Measurements from ENCODE around the gene CAPSL.

CAPSL gene

GRCh38 chr5:35903631-35904203 lies 34.7 kb downstream of the CAPSL start:
- Histone ChIP-seq H3K27ac (ENCODE audit: low read depth, low read length) (no peak overlapping the region), H3K79me1 (ENCODE audit: low read length) (no peaks in the 10 kb centered on the region), H3K18ac (ENCODE audit: low read length) (no peak overlapping the region), H2AK5ac (ENCODE audit: low read length) (no peak overlapping the region), H4K8ac (ENCODE audit: low read depth, low read length) (no peak overlapping the region), H3K36me3 (ENCODE audit: control insufficient read depth, insufficient read depth, low read length) (no peaks in the 10 kb centered on the region), H3K4me1 (ENCODE audit: control insufficient read depth, low read depth, low read length) (peaks cover 2% of the 10 kb centered on the region), H2BK15ac (replicated peaks; ENCODE audit: low read depth) (no peak overlapping the region), H2BK5ac (ENCODE audit: low read length) (no peak overlapping the region), H3K56ac (ENCODE audit: low read length) (no peak overlapping the region), H3K27me3 (ENCODE audit: insufficient read depth, low read length, poor library complexity) (no peaks in the 10 kb centered on the region), H4K5ac (ENCODE audit: low read length) (no peak overlapping the region), H3K79me2 (ENCODE audit: control insufficient read depth, insufficient read depth, low read length) (no peaks in the 10 kb centered on the region), H3K4me2 (ENCODE audit: low read length) (no peak overlapping the region), H2BK120ac (ENCODE audit: low read depth, low read length) (no peak overlapping the region), H3K9ac (ENCODE audit: low read length) (no peak overlapping the region), H3K4me3 (ENCODE audit: low read length) (no peak overlapping the region), H3K4ac (ENCODE audit: low read depth, low read length) (no peak overlapping the region), H3K23ac (ENCODE audit: low read length) (no peak overlapping the region)
- no peak for DNase-seq
- no CpG with 5 or more reads among the region's 6 CpGs for WGBS (ENCODE audit: extremely low coverage, insufficient coverage, low lambda C conversion rate)

GRCh38 chr5:35902046-35902672 lies 36.3 kb downstream of the CAPSL start:
- no peaks in the 10 kb centered on the region for H3K27me3 ChIP-seq (ENCODE audit: insufficient read depth, low read length, poor library complexity)
- H2BK120ac ChIP-seq (ENCODE audit: low read depth, low read length) = no peak overlapping the region
- H4K8ac ChIP-seq (ENCODE audit: low read depth, low read length) = no peak overlapping the region
- H3K23ac ChIP-seq (ENCODE audit: low read length) = no peak overlapping the region
- no peaks in the 10 kb centered on the region for H3K79me2 ChIP-seq (ENCODE audit: control insufficient read depth, insufficient read depth, low read length)
- no peaks in the 10 kb centered on the region for H3K36me3 ChIP-seq (ENCODE audit: control insufficient read depth, insufficient read depth, low read length)
- H3K27ac ChIP-seq (ENCODE audit: low read depth, low read length) = no peak overlapping the region
- no peak overlapping the region for H3K56ac ChIP-seq (ENCODE audit: low read length)
- DNase-seq = no peak
- no CpG with 5 or more reads among the region's 2 CpGs for WGBS (ENCODE audit: extremely low coverage, insufficient coverage, low lambda C conversion rate)
- no peak overlapping the region for H3K4me3 ChIP-seq (ENCODE audit: low read length)
- H4K5ac ChIP-seq (ENCODE audit: low read length) = no peak overlapping the region
- no peak overlapping the region for H2BK15ac ChIP-seq (replicated peaks; ENCODE audit: low read depth)
- no peaks in the 10 kb centered on the region for H3K79me1 ChIP-seq (ENCODE audit: low read length)
- H3K4me2 ChIP-seq (ENCODE audit: low read length) = no peak overlapping the region
- H3K4me1 ChIP-seq (ENCODE audit: control insufficient read depth, low read depth, low read length) = no peaks in the 10 kb centered on the region
- no peak overlapping the region for H2AK5ac ChIP-seq (ENCODE audit: low read length)
- H3K18ac ChIP-seq (ENCODE audit: low read length) = no peak overlapping the region
- H3K9ac ChIP-seq (ENCODE audit: low read length) = no peak overlapping the region
- no peak overlapping the region for H3K4ac ChIP-seq (ENCODE audit: low read depth, low read length)
- no peak overlapping the region for H2BK5ac ChIP-seq (ENCODE audit: low read length)

GRCh38 chr5:35900972-35901695 lies 37.3 kb downstream of the CAPSL start:
- H3K23ac ChIP-seq (ENCODE audit: low read length) = no peak overlapping the region
- H2BK120ac ChIP-seq (ENCODE audit: low read depth, low read length) = no peak overlapping the region
- no peak overlapping the region for H3K4ac ChIP-seq (ENCODE audit: low read depth, low read length)
- H3K79me1 ChIP-seq (ENCODE audit: low read length) = no peaks in the 10 kb centered on the region
- H3K27ac ChIP-seq (ENCODE audit: low read depth, low read length) = no peak overlapping the region
- no peak overlapping the region for H3K9ac ChIP-seq (ENCODE audit: low read length)
- H3K79me2 ChIP-seq (ENCODE audit: control insufficient read depth, insufficient read depth, low read length) = no peaks in the 10 kb centered on the region
- H3K18ac ChIP-seq (ENCODE audit: low read length) = no peak overlapping the region
- H2AK5ac ChIP-seq (ENCODE audit: low read length) = no peak overlapping the region
- WGBS (ENCODE audit: extremely low coverage, insufficient coverage, low lambda C conversion rate) = no CpG with 5 or more reads among the region's 3 CpGs
- H3K27me3 ChIP-seq (ENCODE audit: insufficient read depth, low read length, poor library complexity) = no peaks in the 10 kb centered on the region
- DNase-seq = no peak
- no peaks in the 10 kb centered on the region for H3K4me1 ChIP-seq (ENCODE audit: control insufficient read depth, low read depth, low read length)
- H3K56ac ChIP-seq (ENCODE audit: low read length) = no peak overlapping the region
- H4K8ac ChIP-seq (ENCODE audit: low read depth, low read length) = no peak overlapping the region
- no peak overlapping the region for H4K5ac ChIP-seq (ENCODE audit: low read length)
- no peaks in the 10 kb centered on the region for H3K36me3 ChIP-seq (ENCODE audit: control insufficient read depth, insufficient read depth, low read length)
- H2BK15ac ChIP-seq (replicated peaks; ENCODE audit: low read depth) = no peak overlapping the region
- H2BK5ac ChIP-seq (ENCODE audit: low read length) = no peak overlapping the region
- H3K4me2 ChIP-seq (ENCODE audit: low read length) = no peak overlapping the region
- no peak overlapping the region for H3K4me3 ChIP-seq (ENCODE audit: low read length)

- H4K8ac ChIP-seq (ENCODE audit: low read depth, low read length) = no peak overlapping the region
- H3K4ac ChIP-seq (ENCODE audit: low read depth, low read length) = no peak overlapping the region
- H3K79me1 ChIP-seq (ENCODE audit: low read length) = no peaks in the 10 kb centered on the region
- no peak overlapping the region for H3K18ac ChIP-seq (ENCODE audit: low read length)
- H3K56ac ChIP-seq (ENCODE audit: low read length) = no peak overlapping the region
- H2BK5ac ChIP-seq (ENCODE audit: low read length) = no peak overlapping the region
- H3K27me3 ChIP-seq (ENCODE audit: insufficient read depth, low read length, poor library complexity) = no peaks in the 10 kb centered on the region
- H3K9ac ChIP-seq (ENCODE audit: low read length) = no peak overlapping the region
- H4K5ac ChIP-seq (ENCODE audit: low read length) = no peak overlapping the region
- no peak overlapping the region for H3K27ac ChIP-seq (ENCODE audit: low read depth, low read length)
- H2AK5ac ChIP-seq (ENCODE audit: low read length) = no peak overlapping the region
- H2BK15ac ChIP-seq (replicated peaks; ENCODE audit: low read depth) = no peak overlapping the region
- no peak overlapping the region for H3K4me2 ChIP-seq (ENCODE audit: low read length)
- WGBS (ENCODE audit: extremely low coverage, insufficient coverage, low lambda C conversion rate) = no CpG with 5 or more reads among the region's 3 CpGs
- no peaks in the 10 kb centered on the region for H3K4me1 ChIP-seq (ENCODE audit: control insufficient read depth, low read depth, low read length)
- no peak for DNase-seq
- no peaks in the 10 kb centered on the region for H3K36me3 ChIP-seq (ENCODE audit: control insufficient read depth, insufficient read depth, low read length)
- no peak overlapping the region for H3K23ac ChIP-seq (ENCODE audit: low read length)
- no peak overlapping the region for H2BK120ac ChIP-seq (ENCODE audit: low read depth, low read length)
- no peaks in the 10 kb centered on the region for H3K79me2 ChIP-seq (ENCODE audit: control insufficient read depth, insufficient read depth, low read length)
- no peak overlapping the region for H3K4me3 ChIP-seq (ENCODE audit: low read length)
Observed at GRCh38 chr5:35899800-35900199, 38.6 kb downstream of the CAPSL start.

- Histone ChIP-seq H3K18ac (ENCODE audit: low read length) (no peak overlapping the region), H3K23ac (ENCODE audit: low read length) (no peak overlapping the region), H3K36me3 (ENCODE audit: control insufficient read depth, insufficient read depth, low read length) (no peaks in the 10 kb centered on the region), H3K4me3 (ENCODE audit: low read length) (no peak overlapping the region), H3K9ac (ENCODE audit: low read length) (no peak overlapping the region), H3K27me3 (ENCODE audit: insufficient read depth, low read length, poor library complexity) (no peaks in the 10 kb centered on the region), H2BK5ac (ENCODE audit: low read length) (no peak overlapping the region), H2AK5ac (ENCODE audit: low read length) (no peak overlapping the region), H3K27ac (ENCODE audit: low read depth, low read length) (no peak overlapping the region), H3K4ac (ENCODE audit: low read depth, low read length) (no peak overlapping the region), H4K5ac (ENCODE audit: low read length) (no peak overlapping the region), H3K79me1 (ENCODE audit: low read length) (no peaks in the 10 kb centered on the region), H3K56ac (ENCODE audit: low read length) (no peak overlapping the region), H3K4me1 (ENCODE audit: control insufficient read depth, low read depth, low read length) (no peaks in the 10 kb centered on the region), H2BK120ac (ENCODE audit: low read depth, low read length) (no peak overlapping the region), H3K79me2 (ENCODE audit: control insufficient read depth, insufficient read depth, low read length) (no peaks in the 10 kb centered on the region), H3K4me2 (ENCODE audit: low read length) (no peak overlapping the region), H4K8ac (ENCODE audit: low read depth, low read length) (no peak overlapping the region), H2BK15ac (replicated peaks; ENCODE audit: low read depth) (no peak overlapping the region)
- no peak for DNase-seq
- WGBS (ENCODE audit: extremely low coverage, insufficient coverage, low lambda C conversion rate) = no CpG with 5 or more reads among the region's 7 CpGs
Observed at GRCh38 chr5:35898952-35899660, 39.3 kb downstream of the CAPSL start.
